ENCODE results near the gene SLC30A5. TPM values are rescaled to one million over a fixed set of nuclear protein-coding genes. Genes with fewer than 3 reads are reported as not detected.
A peak's percentile ranks its signal among the peaks of the same experiment; 100 is the strongest.

Gene SLC30A5
- total RNA-seq, 1 donor from 2014 or later = 45.6 TPM

DNA sequence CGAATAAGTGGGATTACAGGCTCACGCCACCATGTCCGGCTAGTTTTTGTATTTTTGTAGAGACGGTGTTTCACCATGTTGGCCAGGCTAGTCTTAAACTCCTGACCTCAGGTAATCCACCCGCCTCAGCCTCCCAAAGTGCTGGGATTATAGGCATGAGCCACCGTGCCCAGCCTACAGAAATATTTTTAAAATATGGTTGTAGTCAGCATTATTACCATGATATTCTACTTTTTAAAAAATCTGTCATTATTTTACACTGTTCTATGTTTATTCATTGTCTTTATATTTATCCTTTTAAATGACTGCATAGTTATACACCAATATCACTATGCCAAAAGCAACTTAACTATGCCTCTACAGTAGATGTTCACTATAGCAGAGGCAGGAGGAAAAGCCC lies 41.6 kb upstream of the SLC30A5 start:
- Histone ChIP-seq H2AFZ (replicated peaks) (no peak overlapping the region), H3K4me3 (no peak overlapping the region), H3K9ac (no peak overlapping the region), H4K20me1 (ENCODE audit: low read depth) (no peaks in the 10 kb centered on the region), H3K4me1 (no peaks in the 10 kb centered on the region), H3F3A (ENCODE audit: low read depth) (no peaks in the 10 kb centered on the region), H3K9me3 (ENCODE audit: low read depth) (no peaks in the 10 kb centered on the region), H3K27me3 (no peaks in the 10 kb centered on the region), H3K36me3 (no peaks in the 10 kb centered on the region), H3K27ac (no peak overlapping the region), H3K79me2 (ENCODE audit: low read depth) (no peaks in the 10 kb centered on the region), H3K4me2 (no peak overlapping the region)
- Mint-ChIP-seq H3K4me1 (no peaks in the 10 kb centered on the region), H3K27ac (no peak overlapping the region), H3K9me3 (peaks cover 4% of the 10 kb centered on the region), H3K27me3 (ENCODE audit: insufficient read depth, low read depth) (peaks cover 3% of the 10 kb centered on the region), H3K36me3 (no peaks in the 10 kb centered on the region), H3K4me3 (no peak overlapping the region)
- TF ChIP-seq EZH2phosphoT487 (IDR thresholded peaks at IDR 0.05) = no peak
- TF ChIP-seq EZH2 (IDR thresholded peaks at IDR 0.05) = no peak
- TF ChIP-seq, protein P1, sequence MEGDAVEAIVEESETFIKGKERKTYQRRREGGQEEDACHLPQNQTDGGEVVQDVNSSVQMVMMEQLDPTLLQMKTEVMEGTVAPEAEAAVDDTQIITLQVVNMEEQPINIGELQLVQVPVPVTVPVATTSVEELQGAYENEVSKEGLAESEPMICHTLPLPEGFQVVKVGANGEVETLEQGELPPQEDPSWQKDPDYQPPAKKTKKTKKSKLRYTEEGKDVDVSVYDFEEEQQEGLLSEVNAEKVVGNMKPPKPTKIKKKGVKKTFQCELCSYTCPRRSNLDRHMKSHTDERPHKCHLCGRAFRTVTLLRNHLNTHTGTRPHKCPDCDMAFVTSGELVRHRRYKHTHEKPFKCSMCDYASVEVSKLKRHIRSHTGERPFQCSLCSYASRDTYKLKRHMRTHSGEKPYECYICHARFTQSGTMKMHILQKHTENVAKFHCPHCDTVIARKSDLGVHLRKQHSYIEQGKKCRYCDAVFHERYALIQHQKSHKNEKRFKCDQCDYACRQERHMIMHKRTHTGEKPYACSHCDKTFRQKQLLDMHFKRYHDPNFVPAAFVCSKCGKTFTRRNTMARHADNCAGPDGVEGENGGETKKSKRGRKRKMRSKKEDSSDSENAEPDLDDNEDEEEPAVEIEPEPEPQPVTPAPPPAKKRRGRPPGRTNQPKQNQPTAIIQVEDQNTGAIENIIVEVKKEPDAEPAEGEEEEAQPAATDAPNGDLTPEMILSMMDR (IDR thresholded peaks at IDR 0.05) = no peak
- DNase-seq (ENCODE audit: low spot score) = no peak

DNA sequence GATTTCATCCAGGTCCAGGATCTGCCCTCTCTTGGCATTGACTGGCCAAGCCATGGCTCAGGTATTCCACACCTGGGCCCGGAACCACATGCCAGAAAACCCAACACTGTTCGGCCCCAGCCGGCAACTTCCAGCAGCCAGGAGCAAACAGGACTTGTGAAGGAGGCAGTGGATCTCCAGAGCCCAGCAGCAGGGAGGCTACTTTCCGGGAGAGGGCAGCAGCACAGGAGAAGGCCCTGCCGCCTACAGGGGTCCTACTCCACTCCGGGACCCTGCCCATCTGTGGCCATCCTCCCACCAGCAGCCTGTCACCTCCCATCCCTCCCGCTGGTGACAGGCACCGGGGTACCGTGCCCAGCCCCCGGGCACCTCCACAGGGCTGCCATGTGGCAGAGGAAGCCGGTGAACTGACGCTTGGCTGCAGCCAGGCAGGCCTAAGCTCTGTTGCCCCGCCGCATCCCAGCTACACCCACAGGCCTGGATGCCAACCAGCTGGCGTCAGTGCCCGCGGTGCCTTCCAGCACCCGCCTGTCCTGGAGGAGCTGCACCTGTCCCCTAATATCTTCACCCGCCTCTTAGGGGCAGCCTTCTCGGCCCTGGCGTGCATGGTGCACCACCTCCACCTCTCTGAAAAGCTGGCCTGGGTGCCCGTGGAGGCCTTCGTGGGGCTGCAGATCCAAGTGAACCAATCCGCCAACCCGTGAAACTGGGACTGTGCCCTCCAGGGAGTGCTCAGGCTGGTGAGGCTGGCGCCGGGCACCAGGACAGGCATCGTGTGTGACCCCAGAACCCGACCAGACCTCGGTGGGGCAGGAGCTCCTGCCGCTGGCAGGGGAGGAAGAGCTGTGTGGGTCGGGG lies 18.9 kb upstream of the SLC30A5 start:
- TF ChIP-seq, protein P1 (IDR thresholded peaks at IDR 0.05) = no peak
- TF ChIP-seq EZH2 (IDR thresholded peaks at IDR 0.05) (no peak), EZH2phosphoT487 (IDR thresholded peaks at IDR 0.05) (no peak)
- Mint-ChIP-seq H3K27me3 (ENCODE audit: insufficient read depth, low read depth) (peaks cover 2% of the 10 kb centered on the region), H3K27ac (no peak overlapping the region), H3K4me3 (no peak overlapping the region), H3K9me3 (peaks cover 2% of the 10 kb centered on the region), H3K4me1 (no peaks in the 10 kb centered on the region), H3K36me3 (no peaks in the 10 kb centered on the region)
- H3K27me3 ChIP-seq = no peaks in the 10 kb centered on the region
- no peak overlapping the region for H3K27ac ChIP-seq
- DNase-seq (ENCODE audit: low spot score) = no peak
- H3K4me2 ChIP-seq = no peak overlapping the region
- no peaks in the 10 kb centered on the region for H3K4me1 ChIP-seq
- H3K9me3 ChIP-seq (ENCODE audit: low read depth) = no peaks in the 10 kb centered on the region
- H3K79me2 ChIP-seq (ENCODE audit: low read depth) = no peaks in the 10 kb centered on the region
- H2AFZ ChIP-seq (replicated peaks) = no peak overlapping the region
- H3K4me3 ChIP-seq = no peak overlapping the region
- no peak overlapping the region for H3K9ac ChIP-seq
- H3F3A ChIP-seq (ENCODE audit: low read depth) = no peaks in the 10 kb centered on the region
- no peaks in the 10 kb centered on the region for H3K36me3 ChIP-seq
- no peaks in the 10 kb centered on the region for H4K20me1 ChIP-seq (ENCODE audit: low read depth)

DNA sequence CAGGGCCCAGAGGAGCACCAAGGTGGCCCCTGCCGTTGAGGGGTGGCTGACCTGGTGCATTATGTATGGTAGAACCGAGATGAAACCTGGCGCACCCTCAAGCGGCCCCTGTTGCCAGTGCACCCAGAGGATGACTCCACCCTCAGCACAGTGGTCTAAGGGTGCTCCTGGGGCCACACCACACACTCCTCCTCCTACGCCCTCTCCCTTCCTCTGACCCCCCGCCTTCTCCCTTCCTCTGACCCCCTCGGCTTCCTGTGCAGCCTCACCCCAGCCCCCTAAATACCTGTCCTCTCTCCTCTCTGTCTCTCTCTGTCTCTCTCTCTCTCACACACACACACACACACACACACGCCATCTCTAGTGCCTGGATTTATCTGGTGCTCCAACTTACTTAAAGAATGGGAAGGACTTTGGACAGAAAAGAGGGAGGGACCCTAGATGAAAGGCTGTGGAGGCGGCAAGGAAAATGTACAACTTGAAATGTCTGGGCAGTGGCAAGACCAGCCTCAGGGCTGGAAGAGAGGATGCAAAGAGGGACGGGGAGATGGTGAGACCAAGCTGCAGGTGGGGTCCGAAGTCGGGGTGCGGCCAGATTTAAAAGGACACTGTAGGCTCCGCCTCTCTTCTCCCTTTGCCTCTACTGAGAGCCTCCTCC lies 18.2 kb upstream of the SLC30A5 start:
- TF ChIP-seq, protein P1 (IDR thresholded peaks at IDR 0.05) = no peak
- no peak for TF ChIP-seq EZH2phosphoT487 (IDR thresholded peaks at IDR 0.05)
- TF ChIP-seq EZH2 (IDR thresholded peaks at IDR 0.05) = no peak
- H3K4me1 Mint-ChIP-seq = no peaks in the 10 kb centered on the region
- Histone ChIP-seq H2AFZ (replicated peaks) (peak overlapping the region; percentile 76), H3K79me2 (ENCODE audit: low read depth) (no peaks in the 10 kb centered on the region), H3K9ac (no peak overlapping the region), H3K4me1 (no peaks in the 10 kb centered on the region), H3K36me3 (no peaks in the 10 kb centered on the region), H3K4me3 (no peak overlapping the region), H3K9me3 (ENCODE audit: low read depth) (no peaks in the 10 kb centered on the region), H3K4me2 (no peak overlapping the region), H4K20me1 (ENCODE audit: low read depth) (no peaks in the 10 kb centered on the region), H3F3A (ENCODE audit: low read depth) (no peaks in the 10 kb centered on the region), H3K27me3 (no peaks in the 10 kb centered on the region), H3K27ac (no peak overlapping the region)
- no peak overlapping the region for H3K4me3 Mint-ChIP-seq
- H3K36me3 Mint-ChIP-seq = no peaks in the 10 kb centered on the region
- peaks cover 2% of the 10 kb centered on the region for H3K9me3 Mint-ChIP-seq
- no peak for DNase-seq (ENCODE audit: low spot score)
- H3K27me3 Mint-ChIP-seq (ENCODE audit: insufficient read depth, low read depth) = peaks cover 2% of the 10 kb centered on the region
- H3K27ac Mint-ChIP-seq = no peak overlapping the region

Measured in neural progenitor cell (in vitro differentiated cells).